Caco-2 (cell line): ENCODE measurements around the gene ODAD2. TPM values are rescaled to one million over a fixed set of nuclear protein-coding genes. Genes with fewer than 3 reads are reported as not detected.

Source experiments
- BruUV-seq: library from RNA; stranded (reverse); fragments of 400-500 nt; replicated peaks from 2 replicates; lab custom pipeline; 2021; lab: Mats Ljungman, UMichigan
- CTCF ChIA-PET: fragments of 300-600 bp; sonication (Branson Sonifier 250); formaldehyde crosslinking; loops from one replicate; lab custom pipeline; 2022; ENCODE audit warnings: antibody characterized with exemption; lab: Charles Lee
- POLR2A ChIA-PET: fragments of 300-600 bp; sonication (Branson Sonifier 250); formaldehyde crosslinking; loops from one replicate; lab custom pipeline; 2022; ENCODE audit warnings: antibody characterized with exemption; lab: Charles Lee
- DNase-seq, 2 experiments: peaks; one replicate each; pipeline versions ENCODE4 v3.0.0 to v3.0.0-alpha.2; 2020 to 2022
- H3K27me3 ChIP-seq: replicated peaks from 2 replicates; pipeline ENCODE4 v1.6.0; 2011; ENCODE audit warnings: low read length; ENCODE audit not compliant: control insufficient read depth, insufficient read depth
- H3K36me3 ChIP-seq: 2 replicates; pipeline ENCODE4 v1.5.1; 2011; ENCODE audit warnings: low read length; ENCODE audit not compliant: control insufficient read depth, insufficient read depth
- H3K4me1 ChIP-seq: fragments of 250-450 bp; sonication (Bioruptor Pico); 2 replicates; pipeline ENCODE4 v1.5.1; 2020; ENCODE audit warnings: mild to moderate bottlenecking
- H3K4me3 ChIP-seq: 2 replicates; pipeline ENCODE4 v1.5.1; 2011; ENCODE audit warnings: low read depth, mild to moderate bottlenecking, control low read depth, low read length
- H3K9me3 ChIP-seq: fragments of 250-450 bp; sonication (Bioruptor Pico); 2 replicates; pipeline ENCODE4 v1.5.1; 2020; ENCODE audit warnings: mild to moderate bottlenecking, moderate library complexity
- H3K27ac Mint-ChIP-seq: one replicate; pipeline ENCODE4 v1.8.0; 2022; ENCODE audit warnings: mixed read lengths; ENCODE audit not compliant: unreplicated experiment
- H3K27me3 Mint-ChIP-seq: one replicate; pipeline ENCODE4 v1.8.0; 2022; ENCODE audit warnings: mixed read lengths; ENCODE audit not compliant: insufficient read depth, unreplicated experiment
- H3K36me3 Mint-ChIP-seq: one replicate; pipeline ENCODE4 v1.8.0; 2022; ENCODE audit warnings: mild to moderate bottlenecking, mixed read lengths; ENCODE audit not compliant: insufficient read depth, unreplicated experiment
- H3K4me1 Mint-ChIP-seq: one replicate; pipeline ENCODE4 v1.8.0; 2022; ENCODE audit warnings: low read depth, mixed read lengths; ENCODE audit not compliant: unreplicated experiment
- H3K4me3 Mint-ChIP-seq: one replicate; pipeline ENCODE4 v1.8.0; 2022; ENCODE audit warnings: mild to moderate bottlenecking, moderate library complexity, mixed read lengths; ENCODE audit not compliant: unreplicated experiment
- H3K9me3 Mint-ChIP-seq: one replicate; pipeline ENCODE4 v1.8.0; 2022; ENCODE audit warnings: mixed read lengths; ENCODE audit not compliant: unreplicated experiment
- intact Hi-C: fragments of 100-400 bp; cut with micrococcal nuclease; formaldehyde crosslinking; loops from one replicate; pipeline ENCODE4 v1.10.0; 2022; ENCODE audit not compliant: unreplicated experiment
- total RNA-seq: library from RNA; stranded (reverse); gene quantifications from 2 replicates; pipeline ENCODE4 v1.2.3, GENCODE V29; 2022
- TF ChIP-seq, protein P1 (sequence below), 2 experiments: fragments of 200-600 bp in 1 of 2; IDR thresholded peaks; 1 replicate in 1 of 2; 2 replicates in 1 of 2; pipeline versions ENCODE4 v1.5.1 to v1.8.0; 2011 to 2022; ENCODE audit warnings: antibody characterized with exemption in 1 of 2, control low read depth in 1 of 2, inconsistent platforms in 1 of 2, low read depth in 1 of 2, low read length in 1 of 2, mild to moderate bottlenecking in 1 of 2, moderate library complexity in 1 of 2; ENCODE audit not compliant: insufficient read depth in 1 of 2, severe bottlenecking in 1 of 2, unreplicated experiment in 1 of 2

ODAD2 gene
- total RNA-seq, 1 experiment from 2014 or later, result not detected

DNA sequence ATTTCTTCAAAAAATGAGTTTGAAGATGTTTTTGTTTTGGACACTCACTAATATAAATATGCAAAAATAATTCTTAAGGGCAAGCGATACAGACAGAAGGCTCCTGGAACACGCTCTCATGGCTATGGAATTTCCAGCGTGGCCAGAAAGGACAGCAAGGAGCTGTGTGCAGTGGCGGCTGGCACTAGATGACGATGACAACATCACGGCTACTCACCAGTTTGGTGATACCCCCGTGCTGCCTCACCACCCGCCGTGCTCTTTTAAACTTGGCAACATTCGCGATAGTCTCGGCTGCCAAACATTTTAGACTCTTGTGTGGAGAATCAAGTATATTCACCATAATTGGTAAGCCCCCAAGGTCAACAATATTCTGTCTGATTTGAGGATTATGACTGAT is 54.9 kb downstream of the ODAD2 start:
- ChIA-PET POLR2A (no interaction called here), CTCF (interaction anchor here (0.6 kb wide), 2 partner anchors 35 to 626 kb away, joined by 3 to 4 read pairs; no protein-coding TSS in a partner anchor)
- Histone ChIP-seq H3K36me3 (no peaks in the 10 kb centered on the region), H3K4me1 (no peaks in the 10 kb centered on the region), H3K27me3 (0 out of 2 replicates have a peak, but pooled peaks cover 1% of the 10 kb centered on the region), H3K9me3 (no peaks in the 10 kb centered on the region), H3K4me3 (no peak overlapping the region)
- BruUV-seq, result no TSS peak
- Mint-ChIP-seq H3K36me3 (no peaks in the 10 kb centered on the region), H3K9me3 (no peaks in the 10 kb centered on the region), H3K27ac (no peak overlapping the region), H3K27me3 (peaks cover 20% of the 10 kb centered on the region), H3K4me1 (no peaks in the 10 kb centered on the region), H3K4me3 (no peak overlapping the region)
- TF ChIP-seq, protein P1, sequence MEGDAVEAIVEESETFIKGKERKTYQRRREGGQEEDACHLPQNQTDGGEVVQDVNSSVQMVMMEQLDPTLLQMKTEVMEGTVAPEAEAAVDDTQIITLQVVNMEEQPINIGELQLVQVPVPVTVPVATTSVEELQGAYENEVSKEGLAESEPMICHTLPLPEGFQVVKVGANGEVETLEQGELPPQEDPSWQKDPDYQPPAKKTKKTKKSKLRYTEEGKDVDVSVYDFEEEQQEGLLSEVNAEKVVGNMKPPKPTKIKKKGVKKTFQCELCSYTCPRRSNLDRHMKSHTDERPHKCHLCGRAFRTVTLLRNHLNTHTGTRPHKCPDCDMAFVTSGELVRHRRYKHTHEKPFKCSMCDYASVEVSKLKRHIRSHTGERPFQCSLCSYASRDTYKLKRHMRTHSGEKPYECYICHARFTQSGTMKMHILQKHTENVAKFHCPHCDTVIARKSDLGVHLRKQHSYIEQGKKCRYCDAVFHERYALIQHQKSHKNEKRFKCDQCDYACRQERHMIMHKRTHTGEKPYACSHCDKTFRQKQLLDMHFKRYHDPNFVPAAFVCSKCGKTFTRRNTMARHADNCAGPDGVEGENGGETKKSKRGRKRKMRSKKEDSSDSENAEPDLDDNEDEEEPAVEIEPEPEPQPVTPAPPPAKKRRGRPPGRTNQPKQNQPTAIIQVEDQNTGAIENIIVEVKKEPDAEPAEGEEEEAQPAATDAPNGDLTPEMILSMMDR (IDR thresholded peaks at IDR 0.05; ENCODE audit: insufficient read depth in 1 of 2, low read depth in 1 of 2, low read length in 1 of 2, severe bottlenecking in 1 of 2, unreplicated experiment in 1 of 2), result no peak
- DNase-seq, result no peak
- intact Hi-C loops, result no loop called here

DNA sequence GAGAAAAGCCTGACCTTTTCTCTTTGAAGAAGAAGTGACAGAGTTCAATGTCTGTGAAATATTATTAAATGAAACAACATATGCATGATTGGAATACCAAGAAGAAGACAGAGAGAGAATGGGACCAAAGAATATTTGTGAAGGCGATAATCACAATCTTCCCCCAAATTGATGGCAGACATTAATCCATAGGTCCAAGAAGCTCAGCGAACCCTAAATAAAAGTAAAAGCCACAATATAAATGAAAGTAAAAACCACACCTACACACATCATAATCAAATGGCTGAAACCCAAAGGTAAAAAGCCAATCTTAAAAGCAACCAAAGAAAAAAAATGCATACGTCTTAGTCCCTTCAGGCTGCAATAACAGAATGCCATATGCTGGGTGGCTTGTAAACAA is 84.0 kb downstream of the ODAD2 start:
- Histone ChIP-seq H3K9me3 (no peaks in the 10 kb centered on the region), H3K27me3 (no peaks in the 10 kb centered on the region), H3K36me3 (no peaks in the 10 kb centered on the region), H3K4me1 (no peaks in the 10 kb centered on the region), H3K4me3 (no peak overlapping the region)
- Mint-ChIP-seq H3K4me3 (no peak overlapping the region), H3K9me3 (no peaks in the 10 kb centered on the region), H3K27ac (no peak overlapping the region), H3K36me3 (no peaks in the 10 kb centered on the region), H3K27me3 (peaks cover 10% of the 10 kb centered on the region), H3K4me1 (no peaks in the 10 kb centered on the region)
- POLR2A ChIA-PET, result no interaction called here
- no peak for DNase-seq
- no TSS peak for BruUV-seq
- intact Hi-C loops, result no loop called here
- TF ChIP-seq, protein P1 (IDR thresholded peaks at IDR 0.05; ENCODE audit: insufficient read depth in 1 of 2, low read depth in 1 of 2, low read length in 1 of 2, severe bottlenecking in 1 of 2, unreplicated experiment in 1 of 2), result no peak
- CTCF ChIA-PET, result no interaction called here

DNA sequence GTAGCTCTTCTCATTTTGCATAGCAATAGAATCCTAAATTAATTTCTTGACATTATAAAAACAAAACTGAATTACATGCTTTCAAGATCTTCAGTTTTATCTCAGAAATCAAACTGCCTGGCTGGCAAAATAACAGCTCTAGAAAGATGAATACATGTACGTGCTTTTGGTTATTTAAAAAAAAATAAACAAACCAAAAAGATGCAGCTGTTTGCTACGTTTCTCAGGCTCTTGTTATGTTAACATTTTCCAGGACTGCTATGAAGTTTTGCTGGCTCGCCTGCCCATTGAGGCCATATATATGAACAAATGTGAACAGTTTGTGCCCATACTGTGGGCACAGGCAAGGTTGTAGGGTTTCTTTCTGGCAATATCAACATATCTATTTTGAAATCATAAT is 86.6 kb downstream of the ODAD2 start:
- Mint-ChIP-seq H3K4me3 (no peak overlapping the region), H3K4me1 (no peaks in the 10 kb centered on the region), H3K27me3 (peaks cover 16% of the 10 kb centered on the region), H3K36me3 (no peaks in the 10 kb centered on the region), H3K27ac (no peak overlapping the region), H3K9me3 (no peaks in the 10 kb centered on the region)
- TF ChIP-seq, protein P1 (IDR thresholded peaks at IDR 0.05; ENCODE audit: insufficient read depth in 1 of 2, low read depth in 1 of 2, low read length in 1 of 2, severe bottlenecking in 1 of 2, unreplicated experiment in 1 of 2), result no peak
- Histone ChIP-seq H3K27me3 (no peaks in the 10 kb centered on the region), H3K4me1 (no peaks in the 10 kb centered on the region), H3K4me3 (no peak overlapping the region), H3K9me3 (no peaks in the 10 kb centered on the region), H3K36me3 (no peaks in the 10 kb centered on the region)
- BruUV-seq, result no TSS peak
- intact Hi-C loops, result no loop called here
- ChIA-PET CTCF (no interaction called here), POLR2A (no interaction called here)
- DNase-seq, result no peak
